Occipital lobe (tissue), 2 donors: ENCODE measurements around the gene WFIKKN2. TPM values are rescaled to one million over a fixed set of nuclear protein-coding genes. Genes with fewer than 3 reads are reported as not detected.

Experiments
- DNase-seq: peaks from one replicate; lab custom pipeline; 2025; lab: John Stamatoyannopoulos, UW
- total RNA-seq: library from RNA; depleted of rRNA; stranded (reverse); fragments of >200 nt; gene quantifications from one replicate; pipeline ENCODE4 v1.2.3, GENCODE V29; 2014

Gene WFIKKN2
- total RNA-seq, 1 donor from 2014 or later, result 3.7 TPM

- DNase-seq, result no peak
These were observed 1.6 kb upstream of the WFIKKN2 start for GRCh38 chr17:50833510-50834428.

DNA sequence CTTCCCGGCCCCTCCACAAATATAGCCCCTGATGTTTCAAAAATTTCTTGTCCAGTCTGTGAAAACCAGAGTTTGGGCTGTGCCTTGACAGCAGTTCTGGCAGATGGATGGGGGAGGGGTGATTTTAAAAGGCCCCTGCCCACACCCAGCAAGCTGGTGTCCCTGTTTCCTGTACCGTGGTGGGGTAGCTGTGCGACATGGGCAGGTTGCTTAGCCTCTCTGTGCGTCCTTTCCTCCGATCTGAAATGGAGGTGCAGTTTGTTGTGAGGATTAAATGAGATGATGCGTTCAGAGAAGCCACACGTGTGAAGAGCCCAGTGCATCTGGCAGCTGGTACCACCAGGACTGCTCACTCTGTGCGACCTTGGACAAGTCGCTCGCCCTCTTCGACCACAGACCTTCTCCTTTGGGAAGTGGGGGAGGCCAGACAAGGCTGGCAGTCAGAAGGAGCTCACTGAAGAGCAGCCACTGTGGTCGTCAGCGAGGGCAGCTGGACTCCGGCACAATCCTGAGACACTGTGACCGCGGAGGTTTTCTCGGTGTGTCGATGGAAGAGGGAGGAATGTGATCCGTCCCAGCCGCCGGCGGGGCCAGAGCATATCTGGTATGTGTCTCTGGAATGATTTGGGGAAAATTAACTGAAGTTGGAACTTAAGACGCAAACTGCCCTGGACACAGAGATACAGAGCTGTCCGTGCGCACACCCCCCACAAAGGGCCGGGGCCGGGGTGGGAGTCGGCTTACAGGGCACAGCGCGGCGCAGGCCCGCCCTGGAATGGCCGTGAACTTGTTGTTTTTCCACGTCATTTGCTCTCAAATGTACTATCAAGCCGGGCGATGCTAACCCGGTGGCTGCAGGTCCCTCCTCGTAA lies 721 bp upstream of the WFIKKN2 start:
- no peak for DNase-seq

DNA sequence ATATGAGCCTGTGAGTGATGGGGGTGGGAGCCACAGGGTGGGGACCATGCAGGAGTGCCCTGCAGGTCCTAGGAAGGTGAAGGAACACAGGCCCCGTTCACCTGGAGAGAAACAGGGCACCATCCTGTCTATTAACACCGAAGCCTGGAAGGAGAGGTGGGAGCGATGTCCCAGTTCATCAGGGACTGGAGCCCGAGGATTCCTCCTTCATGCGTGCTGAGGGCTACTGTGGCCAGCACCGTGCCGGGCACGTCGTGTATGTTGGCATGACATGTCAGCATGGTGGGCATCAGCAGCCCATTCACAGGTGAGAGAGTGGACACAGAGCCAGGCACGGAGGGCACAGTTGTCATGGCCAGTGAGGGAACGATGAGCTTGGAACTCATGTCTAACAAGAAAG lies 1.4 kb downstream of the WFIKKN2 start:
- DNase-seq, result no peak

- no peak for DNase-seq
These were observed 2.0 kb downstream of the WFIKKN2 start for GRCh38 chr17:50837286-50837979.

DNA sequence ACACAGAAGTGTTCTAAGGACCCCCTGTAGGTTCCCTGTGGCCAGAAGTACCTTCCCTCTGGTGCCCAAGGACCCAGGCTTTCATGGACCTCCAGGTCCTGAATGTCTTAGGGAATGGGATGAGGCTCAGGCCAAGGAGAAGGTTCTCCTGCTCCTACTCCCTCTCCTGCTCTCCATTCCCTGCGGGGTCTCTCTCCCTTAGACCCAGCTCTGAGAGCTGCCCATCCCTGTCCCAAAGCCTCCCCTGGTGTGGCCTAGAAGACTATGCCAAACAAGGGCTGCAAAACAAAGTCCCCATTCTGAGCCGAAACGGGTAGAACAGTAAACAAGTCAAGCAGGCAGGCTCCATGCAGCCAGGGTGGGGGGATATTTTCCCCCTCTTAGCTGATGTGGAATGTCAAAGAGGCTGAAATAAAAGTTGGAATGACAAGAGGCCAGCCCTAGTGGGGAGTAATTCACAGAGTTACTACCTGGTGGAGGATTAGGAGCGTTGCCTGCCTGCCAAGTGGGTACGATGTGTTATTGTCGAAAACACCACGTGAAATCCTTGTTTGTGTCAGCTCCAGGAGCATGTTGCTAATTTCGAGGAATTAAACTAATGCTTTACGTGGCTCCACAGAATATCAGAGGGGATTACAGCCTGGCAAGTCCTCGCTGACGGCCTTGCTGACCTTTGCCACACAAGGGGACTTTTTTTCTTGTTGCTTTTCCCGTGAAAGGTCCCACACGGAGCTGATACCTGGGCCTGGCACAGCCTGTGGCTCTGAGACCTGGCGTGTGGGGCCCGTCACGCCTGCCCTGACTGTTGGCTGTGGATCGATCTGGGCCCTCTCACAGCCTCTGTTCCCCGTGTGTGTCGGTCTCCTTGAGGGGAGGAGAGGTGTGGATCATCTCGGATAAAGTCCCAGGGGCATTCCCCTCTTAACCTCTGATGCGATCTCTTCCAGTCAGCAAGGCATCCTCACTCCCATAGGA lies 2.9 kb downstream of the WFIKKN2 start:
- DNase-seq, result no peak

- no peak for DNase-seq
These were observed 4.4 kb downstream of the WFIKKN2 start for GRCh38 chr17:50839591-50840310.

- no peak for DNase-seq
These were observed 5.0 kb downstream of the WFIKKN2 start for GRCh38 chr17:50840311-50840851.

GRCh38 chr17:50841277-50841948 lies 6.0 kb downstream of the WFIKKN2 start:
- DNase-seq, result no peak

GRCh38 chr17:50841949-50842354 lies 6.6 kb downstream of the WFIKKN2 start:
- DNase-seq, result peak; percentile 42

DNA sequence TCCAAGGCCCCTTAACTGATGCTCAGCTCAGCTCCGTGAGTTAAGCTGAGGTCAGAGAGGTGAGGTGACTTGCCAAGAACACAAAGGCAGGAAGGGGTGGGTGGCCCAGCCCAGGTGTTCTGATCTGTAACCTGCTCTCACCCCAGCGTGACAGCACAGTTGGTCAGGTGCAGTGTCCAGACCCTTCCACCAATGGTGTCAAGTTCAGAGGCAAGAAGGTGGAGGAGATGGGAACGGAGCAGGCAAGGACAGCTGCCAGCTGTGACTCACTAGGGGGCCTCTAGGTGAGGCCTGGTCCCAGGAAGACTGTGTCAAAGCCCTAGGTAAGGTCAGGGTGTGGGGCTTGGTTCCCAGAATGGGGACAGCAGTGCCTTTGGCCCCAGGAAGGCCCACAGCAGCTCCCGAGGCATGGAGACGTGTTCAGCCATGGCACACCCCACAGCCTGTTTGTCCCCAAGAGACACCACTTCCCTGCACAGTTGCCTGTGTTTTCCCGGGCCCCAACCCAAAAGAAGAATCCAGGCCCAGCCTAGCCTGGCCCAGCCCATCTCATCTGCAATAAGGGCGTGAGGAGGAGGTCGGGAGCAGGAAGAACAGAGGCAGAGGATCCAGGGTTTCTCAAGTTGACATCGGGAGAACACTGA lies 7.2 kb downstream of the WFIKKN2 start:
- no peak for DNase-seq

DNA sequence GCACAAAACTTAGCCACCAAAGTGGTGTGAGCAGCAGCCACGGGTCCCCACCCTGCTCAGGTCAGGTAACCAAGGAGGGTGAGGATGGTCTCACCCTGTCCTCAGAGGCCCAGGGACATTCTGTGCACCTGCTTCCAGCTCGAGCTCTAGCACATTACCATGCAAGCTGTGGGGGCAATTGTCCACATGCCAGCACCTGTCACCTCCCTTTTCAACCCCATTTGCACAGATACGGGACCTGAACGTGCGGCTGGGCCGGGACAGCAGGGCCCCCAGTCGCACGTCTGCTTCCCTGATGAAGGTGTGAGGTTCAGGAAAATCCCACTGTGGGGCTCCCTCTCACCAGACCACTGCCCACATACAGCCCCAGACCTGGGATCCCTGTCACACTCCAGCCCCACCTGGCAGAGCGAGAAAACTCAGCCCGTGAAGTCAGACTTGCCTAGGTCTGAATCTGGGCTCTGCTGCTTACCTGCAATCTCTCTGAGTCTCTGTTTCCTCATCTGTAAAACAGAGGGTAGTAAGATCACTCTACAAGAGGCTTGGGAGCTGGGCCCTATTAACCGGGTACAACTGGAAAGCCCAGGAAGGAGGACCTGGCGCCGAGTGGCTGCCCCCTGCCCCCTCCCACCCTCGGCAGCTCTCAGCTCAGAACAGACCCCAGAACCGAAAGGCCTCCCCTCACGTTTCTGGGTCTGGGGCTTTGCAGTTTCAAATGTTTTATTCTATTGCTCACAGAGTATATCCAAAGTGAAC lies 7.9 kb downstream of the WFIKKN2 start:
- no peak for DNase-seq

DNA sequence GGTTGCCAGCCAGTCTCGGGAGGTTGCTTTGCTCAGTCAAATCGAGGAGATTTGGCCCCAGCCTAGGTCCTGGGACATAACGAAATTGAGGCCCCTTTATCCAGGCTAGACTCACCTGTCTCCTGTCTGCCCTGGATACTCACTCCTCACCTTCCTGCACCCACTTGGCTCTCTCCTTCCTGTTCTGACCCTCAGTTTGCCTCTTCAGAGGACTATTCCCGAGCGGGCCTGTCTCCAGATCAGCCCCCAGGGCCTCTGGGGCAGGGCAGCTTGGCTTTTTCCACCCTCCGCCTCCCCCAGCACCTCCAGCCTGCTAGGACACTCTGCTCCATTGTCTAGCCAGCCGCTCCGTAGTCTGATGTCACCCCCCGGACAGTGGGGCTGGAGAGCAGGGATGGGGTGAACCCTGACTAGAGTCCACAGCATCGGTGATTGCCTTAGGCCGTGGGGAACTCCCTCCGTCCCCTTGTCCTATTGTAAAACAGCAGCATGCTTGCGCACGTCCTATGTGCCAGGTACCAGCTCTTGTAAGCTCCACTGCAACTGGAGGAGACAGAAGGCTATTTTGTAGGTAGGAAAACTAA lies 8.8 kb downstream of the WFIKKN2 start:
- no peak for DNase-seq

- peak; percentile 28 for DNase-seq
These were observed 10.1 kb downstream of the WFIKKN2 start for GRCh38 chr17:50845240-50846147.

- no peak for DNase-seq
These were observed 12.2 kb downstream of the WFIKKN2 start for GRCh38 chr17:50847566-50847965.

DNA sequence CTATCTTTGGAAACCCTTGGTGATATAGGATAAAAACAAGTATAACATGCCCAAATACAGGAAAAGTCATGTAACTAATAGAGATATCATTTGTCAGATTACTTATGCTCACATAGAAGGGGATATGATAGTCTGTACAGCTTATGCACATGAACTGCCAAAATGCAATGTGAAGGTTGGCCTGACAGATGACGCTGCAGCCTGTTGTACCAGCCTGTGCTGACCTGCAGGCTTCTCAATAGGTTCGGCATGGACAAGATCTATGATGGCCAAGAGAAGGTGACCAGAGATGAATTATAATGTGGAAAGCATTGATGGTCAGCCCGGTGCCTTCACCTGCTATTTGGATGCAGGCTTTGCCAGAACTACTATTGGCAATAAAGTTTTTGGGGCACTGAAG lies 12.7 kb downstream of the WFIKKN2 start:
- no peak for DNase-seq

- no peak for DNase-seq
These were observed 13.3 kb downstream of the WFIKKN2 start for GRCh38 chr17:50848711-50849110.
